HepG2 (cell line): Measurements from ENCODE around the gene SH2D2A.

Experiments used
- CCDC6 ChIP-seq: sonication (generic); formaldehyde crosslinking; IDR thresholded peaks from 2 replicates; pipeline ENCODE4 v1.8.1; 2022; ENCODE audit warnings: mild to moderate bottlenecking, missing genetic modification reagents, moderate library complexity
- EED ChIP-seq: sonication (generic); formaldehyde crosslinking; IDR thresholded peaks from 2 replicates; pipeline ENCODE4 v1.5.0; 2020; ENCODE audit warnings: mild to moderate bottlenecking, missing genetic modification reagents
- EP300 ChIP-seq, 3 experiments: sonication (generic) in 1 of 3; formaldehyde crosslinking in 1 of 3; IDR thresholded peaks; 2 replicates each; pipeline versions ENCODE4 v1.5.1 to v1.6.1; 2011 to 2020; ENCODE audit warnings: low read depth in 2 of 3, low read length in 2 of 3, borderline replicate concordance in 1 of 3, improper control_type of control experiment in 1 of 3, mild to moderate bottlenecking in 1 of 3, missing genetic modification reagents in 1 of 3, moderate library complexity in 1 of 3
- EZH2 ChIP-seq: conservative IDR thresholded peaks from 2 replicates; pipeline ENCODE4 v1.6.1; 2012; ENCODE audit warnings: mild to moderate bottlenecking, low read depth, low read length, moderate library complexity
- ONECUT2 ChIP-seq: sonication (generic); formaldehyde crosslinking; IDR thresholded peaks from 2 replicates; pipeline ENCODE4 v1.4.0; 2020; ENCODE audit warnings: missing genetic modification reagents
- RFX5 ChIP-seq: IDR thresholded peaks from 2 replicates; pipeline ENCODE4 v1.6.1; 2011; ENCODE audit warnings: low read depth, low read length, improper control_type of control experiment
- TP53 ChIP-seq: sonication (generic); formaldehyde crosslinking; conservative IDR thresholded peaks from 2 replicates; pipeline ENCODE4 v1.4.0; 2020; ENCODE audit warnings: missing genetic modification reagents
- ZKSCAN1 ChIP-seq: fragments of 150-350 bp; IDR thresholded peaks from 2 replicates; pipeline ENCODE4 v1.6.1; 2014; ENCODE audit warnings: low read length
- ZMYM4 ChIP-seq: sonication (generic); formaldehyde crosslinking; IDR thresholded peaks from 2 replicates; pipeline ENCODE4 v1.8.1; 2023; ENCODE audit warnings: mild to moderate bottlenecking, missing genetic modification reagents
- TF ChIP-seq, protein P1 (sequence below): sonication (generic); formaldehyde crosslinking; IDR thresholded peaks from 2 replicates; pipeline ENCODE4 v1.4.0; 2020; ENCODE audit warnings: mild to moderate bottlenecking, missing genetic modification reagents
- TF ChIP-seq, protein P2 (sequence below): sonication (generic); formaldehyde crosslinking; IDR thresholded peaks from 2 replicates; pipeline ENCODE4 v1.4.0; 2020; ENCODE audit warnings: mild to moderate bottlenecking, low read depth, missing genetic modification reagents
- TF ChIP-seq, protein P3 (sequence below): sonication (generic); formaldehyde crosslinking; IDR thresholded peaks from 2 replicates; pipeline ENCODE4 v1.4.0; 2020; ENCODE audit warnings: missing genetic modification reagents, mild to moderate bottlenecking, borderline replicate concordance

DNA sequence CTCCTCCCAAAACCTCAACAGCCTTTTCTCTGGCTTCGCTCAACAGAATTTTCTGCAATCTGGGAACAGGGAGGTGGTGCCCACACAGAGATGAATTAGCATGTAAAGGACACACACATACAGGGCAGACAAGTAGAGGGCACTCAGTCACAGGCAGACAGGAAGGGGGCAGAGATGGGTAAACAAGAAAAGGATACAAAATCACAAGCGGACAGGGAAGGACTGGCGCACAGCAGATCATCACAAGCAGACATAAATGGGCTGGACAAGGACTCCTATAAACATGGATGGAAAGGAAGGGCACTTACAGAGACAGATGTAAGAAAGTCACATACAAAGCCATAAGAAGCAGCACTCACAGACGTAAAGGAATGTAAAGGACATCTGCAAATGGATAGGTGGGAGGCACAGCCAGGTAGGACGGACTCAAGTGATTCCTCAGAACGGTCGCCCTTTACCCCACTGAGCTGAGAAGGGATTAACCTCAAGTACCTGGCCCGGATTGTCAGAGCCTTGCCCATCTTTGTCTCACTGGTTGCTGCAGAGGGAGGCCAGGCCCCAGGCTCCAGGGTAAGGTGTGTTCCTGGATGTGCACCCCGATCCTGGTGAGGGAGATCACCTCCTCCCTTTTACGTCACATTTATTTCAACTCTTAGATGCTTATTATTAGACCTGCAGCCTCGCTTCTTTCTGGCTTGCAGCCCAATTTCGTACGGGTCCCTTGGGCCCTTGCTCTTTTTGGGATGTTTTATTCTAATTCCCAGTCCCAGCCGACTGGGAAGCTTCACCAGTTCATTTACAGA lies 50.1 kb downstream of the SH2D2A start:
- TF ChIP-seq EP300 (IDR thresholded peaks at IDR 0.05; ENCODE audit: low read depth in 2 of 2, low read length in 2 of 2): no peak
- TF ChIP-seq EP300 (CRISPR knock-in tag; IDR thresholded peaks at IDR 0.05; ENCODE audit: borderline replicate concordance): no peak
- TF ChIP-seq RFX5: no peak
- no peak for TF ChIP-seq ONECUT2
- TF ChIP-seq EED: no peak
- no peak for TF ChIP-seq TP53 (CRISPR knock-in tag)
- TF ChIP-seq, protein P1, sequence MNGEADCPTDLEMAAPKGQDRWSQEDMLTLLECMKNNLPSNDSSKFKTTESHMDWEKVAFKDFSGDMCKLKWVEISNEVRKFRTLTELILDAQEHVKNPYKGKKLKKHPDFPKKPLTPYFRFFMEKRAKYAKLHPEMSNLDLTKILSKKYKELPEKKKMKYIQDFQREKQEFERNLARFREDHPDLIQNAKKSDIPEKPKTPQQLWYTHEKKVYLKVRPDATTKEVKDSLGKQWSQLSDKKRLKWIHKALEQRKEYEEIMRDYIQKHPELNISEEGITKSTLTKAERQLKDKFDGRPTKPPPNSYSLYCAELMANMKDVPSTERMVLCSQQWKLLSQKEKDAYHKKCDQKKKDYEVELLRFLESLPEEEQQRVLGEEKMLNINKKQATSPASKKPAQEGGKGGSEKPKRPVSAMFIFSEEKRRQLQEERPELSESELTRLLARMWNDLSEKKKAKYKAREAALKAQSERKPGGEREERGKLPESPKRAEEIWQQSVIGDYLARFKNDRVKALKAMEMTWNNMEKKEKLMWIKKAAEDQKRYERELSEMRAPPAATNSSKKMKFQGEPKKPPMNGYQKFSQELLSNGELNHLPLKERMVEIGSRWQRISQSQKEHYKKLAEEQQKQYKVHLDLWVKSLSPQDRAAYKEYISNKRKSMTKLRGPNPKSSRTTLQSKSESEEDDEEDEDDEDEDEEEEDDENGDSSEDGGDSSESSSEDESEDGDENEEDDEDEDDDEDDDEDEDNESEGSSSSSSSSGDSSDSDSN: no peak
- 0 out of 2 replicates have a peak, but pooled peaks have one; percentile 9 for TF ChIP-seq CCDC6 (CRISPR knock-in tag)
- no peak for TF ChIP-seq EZH2
- TF ChIP-seq, protein P2, sequence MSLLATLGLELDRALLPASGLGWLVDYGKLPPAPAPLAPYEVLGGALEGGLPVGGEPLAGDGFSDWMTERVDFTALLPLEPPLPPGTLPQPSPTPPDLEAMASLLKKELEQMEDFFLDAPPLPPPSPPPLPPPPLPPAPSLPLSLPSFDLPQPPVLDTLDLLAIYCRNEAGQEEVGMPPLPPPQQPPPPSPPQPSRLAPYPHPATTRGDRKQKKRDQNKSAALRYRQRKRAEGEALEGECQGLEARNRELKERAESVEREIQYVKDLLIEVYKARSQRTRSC (CRISPR knock-in tag): no peak
- TF ChIP-seq, protein P3, sequence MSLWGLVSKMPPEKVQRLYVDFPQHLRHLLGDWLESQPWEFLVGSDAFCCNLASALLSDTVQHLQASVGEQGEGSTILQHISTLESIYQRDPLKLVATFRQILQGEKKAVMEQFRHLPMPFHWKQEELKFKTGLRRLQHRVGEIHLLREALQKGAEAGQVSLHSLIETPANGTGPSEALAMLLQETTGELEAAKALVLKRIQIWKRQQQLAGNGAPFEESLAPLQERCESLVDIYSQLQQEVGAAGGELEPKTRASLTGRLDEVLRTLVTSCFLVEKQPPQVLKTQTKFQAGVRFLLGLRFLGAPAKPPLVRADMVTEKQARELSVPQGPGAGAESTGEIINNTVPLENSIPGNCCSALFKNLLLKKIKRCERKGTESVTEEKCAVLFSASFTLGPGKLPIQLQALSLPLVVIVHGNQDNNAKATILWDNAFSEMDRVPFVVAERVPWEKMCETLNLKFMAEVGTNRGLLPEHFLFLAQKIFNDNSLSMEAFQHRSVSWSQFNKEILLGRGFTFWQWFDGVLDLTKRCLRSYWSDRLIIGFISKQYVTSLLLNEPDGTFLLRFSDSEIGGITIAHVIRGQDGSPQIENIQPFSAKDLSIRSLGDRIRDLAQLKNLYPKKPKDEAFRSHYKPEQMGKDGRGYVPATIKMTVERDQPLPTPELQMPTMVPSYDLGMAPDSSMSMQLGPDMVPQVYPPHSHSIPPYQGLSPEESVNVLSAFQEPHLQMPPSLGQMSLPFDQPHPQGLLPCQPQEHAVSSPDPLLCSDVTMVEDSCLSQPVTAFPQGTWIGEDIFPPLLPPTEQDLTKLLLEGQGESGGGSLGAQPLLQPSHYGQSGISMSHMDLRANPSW: no peak
- TF ChIP-seq ZMYM4: no peak
- no peak for TF ChIP-seq ZKSCAN1
